Measurements from ENCODE around the gene EEF1AKMT3. TPM values are rescaled to one million over a fixed set of nuclear protein-coding genes. Genes with fewer than 3 reads are reported as not detected.

The EEF1AKMT3 gene
- total and polyA plus RNA-seq, 2 of the 4 experiments (the other 2 are of a cell fraction) = 3.2 to 8.1 TPM

DNA sequence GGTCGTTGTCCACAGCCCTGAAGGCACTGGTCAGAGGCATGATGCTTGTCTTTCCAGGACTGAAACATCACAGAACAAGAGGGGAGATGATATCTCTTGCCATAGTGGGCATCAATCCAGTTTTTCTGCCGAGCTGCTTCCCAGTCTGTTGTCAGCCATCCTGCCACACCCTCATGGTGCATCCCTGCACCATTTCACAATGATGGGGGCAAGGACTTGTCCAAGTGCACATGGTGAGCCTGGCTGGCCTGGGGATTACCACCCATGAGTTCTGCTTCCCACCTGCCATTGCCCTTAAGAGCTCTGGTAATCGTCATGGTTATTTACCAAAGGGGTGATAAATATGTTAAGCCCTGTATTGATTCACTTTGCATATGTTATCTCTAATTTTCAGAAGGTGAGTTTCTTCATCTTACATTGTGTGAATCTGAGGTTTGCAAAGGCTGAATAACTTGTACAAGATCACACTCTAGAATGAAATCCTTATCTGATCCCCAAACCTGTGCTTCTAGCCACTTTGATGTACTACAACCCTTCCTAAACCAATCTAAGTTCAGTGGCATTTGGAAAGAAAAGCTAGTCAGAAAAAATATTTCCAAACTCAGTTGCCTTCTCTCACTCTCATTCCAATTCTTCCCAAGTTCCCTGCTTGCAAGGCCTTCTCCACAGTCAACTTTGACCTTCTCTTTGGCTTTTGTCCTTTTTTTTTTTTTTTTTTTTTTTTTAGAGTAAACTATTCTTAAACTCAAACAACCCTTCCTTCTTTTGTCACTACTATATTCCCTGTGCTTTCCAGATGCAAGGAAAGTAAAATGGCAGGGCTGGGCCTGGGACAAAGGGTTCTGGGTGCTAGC, 43.8 kb downstream of the EEF1AKMT3 start:
- no peak overlapping the region for H2BK20ac ChIP-seq (ENCODE audit: low read depth, low read length)
- no peak overlapping the region for H3K56ac ChIP-seq (ENCODE audit: extremely low read depth, insufficient read depth, low read length)
- no peak overlapping the region for H2BK15ac ChIP-seq (ENCODE audit: low read depth, low read length)
- no peak overlapping the region for H3K4me3 ChIP-seq (ENCODE audit: insufficient read depth, low read depth, low read length)
- no peak overlapping the region for H3K4me2 ChIP-seq (ENCODE audit: low read depth, low read length)
- no peaks in the 10 kb centered on the region; the same call in 1 of the 2 replicates for H4K20me1 ChIP-seq (ENCODE audit: insufficient read depth, low read length)
- H2AK5ac ChIP-seq (ENCODE audit: low read depth, low read length) = no peak overlapping the region; the same call in 1 of the 2 replicates
- peaks cover 0 to 13% of the 10 kb centered on the region in 2 experiments; a peak in 2 of 4 replicates for H3K79me1 ChIP-seq (ENCODE audit: low read depth in 1 of 2, low read length in 2 of 2)
- no peaks in the 10 kb centered on the region; the same call in 1 of the 2 replicates for H3K4me1 ChIP-seq (ENCODE audit: control insufficient read depth, insufficient read depth, low read length)
- no peak overlapping the region for H3K23ac ChIP-seq (ENCODE audit: low read depth, low read length)
- H2BK5ac ChIP-seq (ENCODE audit: low read depth, low read length, poor library complexity, severe bottlenecking) = no peak overlapping the region
- H3K27ac ChIP-seq (ENCODE audit: insufficient read depth, low read length) = no peak overlapping the region
- H2AFZ ChIP-seq (replicated peaks; ENCODE audit: low read length, poor library complexity) = no peak overlapping the region
- no TSS peak for BruUV-seq (replicated peaks)
- H3K18ac ChIP-seq (ENCODE audit: low read depth, low read length) = no peak overlapping the region
- H4K8ac ChIP-seq (ENCODE audit: low read depth in 2 of 2, low read length in 2 of 2) = no peak overlapping the region
- no peak overlapping the region for H4K5ac ChIP-seq (ENCODE audit: low read depth, low read length)
- H3K4ac ChIP-seq (ENCODE audit: low read depth, low read length) = no peak overlapping the region
- intact Hi-C loops (cut with micrococcal nuclease) = no loop called here
- peaks cover 37% of the 10 kb centered on the region for H3K36me3 ChIP-seq (ENCODE audit: control insufficient read depth, insufficient read depth, low read length)
- CTCF ChIA-PET = interaction anchor here (1.2 kb wide), 1 partner anchor 13 kb away, joined by 3 read pairs; no protein-coding TSS in a partner anchor
- peaks cover 12% of the 10 kb centered on the region for H3K9me1 ChIP-seq (ENCODE audit: insufficient read depth, low read length)
- POLR2A ChIA-PET (ENCODE audit: unreplicated experiment) = no interaction called here
- no peak for ATAC-seq (ENCODE audit: low read depth)
- in situ Hi-C loops (cut with MboI; ENCODE audit: low sequenced_read_pairs) = no loop called here
- no peak overlapping the region for H3K14ac ChIP-seq (replicated peaks; ENCODE audit: low read depth, low read length)
- WGBS, 2 experiments (ENCODE audit: extremely low coverage in 2 of 2, insufficient read length in 1 of 2) = no CpG with 5 or more reads among the region's 3 CpGs
- no peaks in the 10 kb centered on the region for H3K9me3 ChIP-seq (ENCODE audit: control insufficient read depth, insufficient read depth, low read length)
- H4K91ac ChIP-seq (ENCODE audit: insufficient read depth, low read depth, low read length) = no peak overlapping the region
- no peak overlapping the region for H3K9ac ChIP-seq (ENCODE audit: low read depth, low read length)
- H2AK9ac ChIP-seq (replicated peaks; ENCODE audit: low read depth, low read length, poor library complexity) = no peak overlapping the region
- DNase-seq = no peak
- no peak overlapping the region for H2BK120ac ChIP-seq (ENCODE audit: low read depth, low read length)
- no peaks in the 10 kb centered on the region for H3K27me3 ChIP-seq (ENCODE audit: control insufficient read depth, insufficient read depth, low read length)
- dilution Hi-C loops (cut with HindIII; ENCODE audit: low sequenced_read_pairs, unreplicated experiment) = no loop called here
- TF ChIP-seq NFE2L2 (IDR thresholded peaks at IDR 0.05; ENCODE audit: low read depth, low read length) = no peak
- TF ChIP-seq, protein P1, sequence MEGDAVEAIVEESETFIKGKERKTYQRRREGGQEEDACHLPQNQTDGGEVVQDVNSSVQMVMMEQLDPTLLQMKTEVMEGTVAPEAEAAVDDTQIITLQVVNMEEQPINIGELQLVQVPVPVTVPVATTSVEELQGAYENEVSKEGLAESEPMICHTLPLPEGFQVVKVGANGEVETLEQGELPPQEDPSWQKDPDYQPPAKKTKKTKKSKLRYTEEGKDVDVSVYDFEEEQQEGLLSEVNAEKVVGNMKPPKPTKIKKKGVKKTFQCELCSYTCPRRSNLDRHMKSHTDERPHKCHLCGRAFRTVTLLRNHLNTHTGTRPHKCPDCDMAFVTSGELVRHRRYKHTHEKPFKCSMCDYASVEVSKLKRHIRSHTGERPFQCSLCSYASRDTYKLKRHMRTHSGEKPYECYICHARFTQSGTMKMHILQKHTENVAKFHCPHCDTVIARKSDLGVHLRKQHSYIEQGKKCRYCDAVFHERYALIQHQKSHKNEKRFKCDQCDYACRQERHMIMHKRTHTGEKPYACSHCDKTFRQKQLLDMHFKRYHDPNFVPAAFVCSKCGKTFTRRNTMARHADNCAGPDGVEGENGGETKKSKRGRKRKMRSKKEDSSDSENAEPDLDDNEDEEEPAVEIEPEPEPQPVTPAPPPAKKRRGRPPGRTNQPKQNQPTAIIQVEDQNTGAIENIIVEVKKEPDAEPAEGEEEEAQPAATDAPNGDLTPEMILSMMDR (conservative IDR thresholded peaks at IDR 0.05; ENCODE audit: low read depth, low read length) = no peak
- TF ChIP-seq, protein P2, sequence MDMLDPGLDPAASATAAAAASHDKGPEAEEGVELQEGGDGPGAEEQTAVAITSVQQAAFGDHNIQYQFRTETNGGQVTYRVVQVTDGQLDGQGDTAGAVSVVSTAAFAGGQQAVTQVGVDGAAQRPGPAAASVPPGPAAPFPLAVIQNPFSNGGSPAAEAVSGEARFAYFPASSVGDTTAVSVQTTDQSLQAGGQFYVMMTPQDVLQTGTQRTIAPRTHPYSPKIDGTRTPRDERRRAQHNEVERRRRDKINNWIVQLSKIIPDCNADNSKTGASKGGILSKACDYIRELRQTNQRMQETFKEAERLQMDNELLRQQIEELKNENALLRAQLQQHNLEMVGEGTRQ (IDR thresholded peaks at IDR 0.05; ENCODE audit: low read depth, low read length) = no peak
- no peak for TF ChIP-seq SMC3 (IDR thresholded peaks at IDR 0.05; ENCODE audit: low read depth, low read length)
- no peak for TF ChIP-seq POLR2A (IDR thresholded peaks at IDR 0.05; ENCODE audit: low read depth, low read length)
- no peak for TF ChIP-seq RCOR1 (IDR thresholded peaks at IDR 0.05; ENCODE audit: insufficient replicate concordance, low read length)
- no peak for TF ChIP-seq BHLHE40 (IDR thresholded peaks at IDR 0.05; ENCODE audit: low read depth, low read length)
- TF ChIP-seq FOS (IDR thresholded peaks at IDR 0.05; ENCODE audit: low read depth, low read length) = no peak
- TF ChIP-seq, protein P3, sequence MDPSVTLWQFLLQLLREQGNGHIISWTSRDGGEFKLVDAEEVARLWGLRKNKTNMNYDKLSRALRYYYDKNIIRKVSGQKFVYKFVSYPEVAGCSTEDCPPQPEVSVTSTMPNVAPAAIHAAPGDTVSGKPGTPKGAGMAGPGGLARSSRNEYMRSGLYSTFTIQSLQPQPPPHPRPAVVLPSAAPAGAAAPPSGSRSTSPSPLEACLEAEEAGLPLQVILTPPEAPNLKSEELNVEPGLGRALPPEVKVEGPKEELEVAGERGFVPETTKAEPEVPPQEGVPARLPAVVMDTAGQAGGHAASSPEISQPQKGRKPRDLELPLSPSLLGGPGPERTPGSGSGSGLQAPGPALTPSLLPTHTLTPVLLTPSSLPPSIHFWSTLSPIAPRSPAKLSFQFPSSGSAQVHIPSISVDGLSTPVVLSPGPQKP (IDR thresholded peaks at IDR 0.05; ENCODE audit: borderline replicate concordance, low read depth, low read length) = no peak
- TF ChIP-seq MXI1 (IDR thresholded peaks at IDR 0.05; ENCODE audit: borderline replicate concordance, low read depth, low read length) = no peak
- no peak for TF ChIP-seq MAZ (IDR thresholded peaks at IDR 0.05; ENCODE audit: borderline replicate concordance, low read depth, low read length)
- TF ChIP-seq RFX5 (IDR thresholded peaks at IDR 0.05; ENCODE audit: low read depth, low read length) = no peak
- TF ChIP-seq CHD1 (IDR thresholded peaks at IDR 0.05; ENCODE audit: low read depth, low read length) = no peak
- no peak for TF ChIP-seq CEBPB (IDR thresholded peaks at IDR 0.05; ENCODE audit: low read depth, low read length)
- no peak for TF ChIP-seq MAFK (IDR thresholded peaks at IDR 0.05; ENCODE audit: low read depth, low read length)
